Fibroblast of gingiva (primary cell): ENCODE data around the gene UXT.
"Not testable (repeated sequence)": the region's sequence is repeated elsewhere in the genome, so short reads cannot be mapped to it uniquely, and the experiment has no call there.

Experiments
- DNase-seq: peaks from one replicate; pipeline ENCODE4 v3.0.0-alpha.2; 2011; ENCODE audit warnings: low read depth

Gene UXT, protein sequence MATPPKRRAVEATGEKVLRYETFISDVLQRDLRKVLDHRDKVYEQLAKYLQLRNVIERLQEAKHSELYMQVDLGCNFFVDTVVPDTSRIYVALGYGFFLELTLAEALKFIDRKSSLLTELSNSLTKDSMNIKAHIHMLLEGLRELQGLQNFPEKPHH

GRCh38 chrX:47658684-47659420, at the start of gene UXT:
Gene UXT (minus strand): TSS chrX:47659180. CDS start chrX:47658927, 253 bp downstream.
- peak; percentile 98 for DNase-seq

- DNase-seq: peak; percentile 46
Observed at GRCh38 chrX:47707031-47707780, 48.2 kb upstream of the UXT start.

- peak; percentile 46 for DNase-seq
Observed at GRCh38 chrX:47706575-47706974, 47.6 kb upstream of the UXT start.

DNA sequence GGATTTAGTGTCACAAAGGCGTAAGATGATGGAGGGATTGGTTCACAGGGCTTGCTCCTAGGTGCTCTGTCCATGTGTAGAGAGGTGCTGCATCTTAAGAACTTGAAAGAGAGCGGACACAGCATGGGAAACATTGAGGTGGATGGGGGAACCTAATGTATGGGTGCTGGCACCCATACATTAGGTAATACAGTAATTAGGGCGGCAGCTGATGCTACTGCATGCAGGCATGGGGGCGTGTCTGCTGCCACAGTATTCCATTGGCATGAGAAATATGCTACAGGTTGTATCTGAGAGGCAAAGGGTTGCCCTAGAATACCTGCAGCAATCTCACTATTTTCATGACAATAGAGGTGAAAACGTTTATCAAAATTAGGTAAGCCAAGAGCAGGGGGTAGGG, 45.8 kb upstream of the UXT start:
- no peak for DNase-seq

GRCh38 chrX:47697181-47697580, 38.2 kb upstream of the UXT start:
- no peak for DNase-seq

GRCh38 chrX:47690175-47690574, 31.2 kb upstream of the UXT start:
- peak; percentile 24 for DNase-seq

DNA sequence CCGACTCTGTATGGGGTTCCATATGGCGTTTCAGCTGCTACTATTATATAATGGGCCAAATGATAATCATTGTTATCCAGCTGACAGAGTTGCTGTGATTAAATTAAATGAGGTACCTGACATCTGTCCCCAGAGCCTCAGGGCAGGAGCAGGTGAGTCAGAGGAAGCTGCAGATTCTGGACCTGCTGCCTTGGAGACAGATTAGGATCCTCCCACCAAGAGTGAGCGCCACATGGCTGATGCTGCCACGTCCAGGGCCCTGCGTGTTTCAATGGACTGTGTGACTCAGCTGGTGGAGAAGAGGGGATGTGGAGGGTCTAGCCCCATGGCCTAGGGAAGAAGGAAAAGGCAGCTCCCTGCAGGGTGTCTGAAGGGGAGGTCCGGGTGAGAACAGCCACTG, 28.3 kb upstream of the UXT start:
- DNase-seq: no peak

- peak; percentile 27 for DNase-seq
Observed at GRCh38 chrX:47683829-47684205, 24.8 kb upstream of the UXT start.

GRCh38 chrX:47683184-47683828, 24.3 kb upstream of the UXT start:
- no peak for DNase-seq

- DNase-seq: not testable (repeated sequence)
Observed at GRCh38 chrX:47675959-47676859, 17.2 kb upstream of the UXT start.

- DNase-seq: peak; percentile 50
Observed at GRCh38 chrX:47674776-47675175, 15.8 kb upstream of the UXT start.

- not testable (repeated sequence) for DNase-seq
Observed at GRCh38 chrX:47665797-47666196, 6.8 kb upstream of the UXT start.

- no peak for DNase-seq
Observed at GRCh38 chrX:47664737-47665136, 5.8 kb upstream of the UXT start.

GRCh38 chrX:47662144-47662657, 3.2 kb upstream of the UXT start:
- DNase-seq: peak; percentile 94

DNA sequence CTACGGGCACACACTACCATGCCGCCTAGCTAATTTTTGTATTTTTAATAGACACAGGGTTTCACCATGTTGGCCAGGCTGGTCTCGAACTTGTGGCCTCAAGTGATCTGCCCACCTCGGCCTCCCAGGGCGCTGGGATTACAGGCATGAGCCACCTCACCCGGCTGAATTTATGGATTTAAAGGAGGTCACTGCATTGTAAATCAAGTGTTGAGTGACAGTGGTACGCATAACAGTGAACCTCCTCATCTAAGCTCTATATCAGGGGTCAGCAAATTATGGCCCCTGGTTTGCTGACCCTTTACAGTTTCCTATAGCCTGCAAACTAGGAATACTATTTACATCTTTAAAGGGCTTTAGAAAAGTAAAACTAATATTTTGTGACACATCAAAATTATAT, 2.6 kb upstream of the UXT start:
- no peak for DNase-seq

GRCh38 chrX:47659421-47659726, 394 bp upstream of the UXT start:
- no peak for DNase-seq

- no peak for DNase-seq
Observed at GRCh38 chrX:47658301-47658683, 688 bp downstream of the UXT start.

DNA sequence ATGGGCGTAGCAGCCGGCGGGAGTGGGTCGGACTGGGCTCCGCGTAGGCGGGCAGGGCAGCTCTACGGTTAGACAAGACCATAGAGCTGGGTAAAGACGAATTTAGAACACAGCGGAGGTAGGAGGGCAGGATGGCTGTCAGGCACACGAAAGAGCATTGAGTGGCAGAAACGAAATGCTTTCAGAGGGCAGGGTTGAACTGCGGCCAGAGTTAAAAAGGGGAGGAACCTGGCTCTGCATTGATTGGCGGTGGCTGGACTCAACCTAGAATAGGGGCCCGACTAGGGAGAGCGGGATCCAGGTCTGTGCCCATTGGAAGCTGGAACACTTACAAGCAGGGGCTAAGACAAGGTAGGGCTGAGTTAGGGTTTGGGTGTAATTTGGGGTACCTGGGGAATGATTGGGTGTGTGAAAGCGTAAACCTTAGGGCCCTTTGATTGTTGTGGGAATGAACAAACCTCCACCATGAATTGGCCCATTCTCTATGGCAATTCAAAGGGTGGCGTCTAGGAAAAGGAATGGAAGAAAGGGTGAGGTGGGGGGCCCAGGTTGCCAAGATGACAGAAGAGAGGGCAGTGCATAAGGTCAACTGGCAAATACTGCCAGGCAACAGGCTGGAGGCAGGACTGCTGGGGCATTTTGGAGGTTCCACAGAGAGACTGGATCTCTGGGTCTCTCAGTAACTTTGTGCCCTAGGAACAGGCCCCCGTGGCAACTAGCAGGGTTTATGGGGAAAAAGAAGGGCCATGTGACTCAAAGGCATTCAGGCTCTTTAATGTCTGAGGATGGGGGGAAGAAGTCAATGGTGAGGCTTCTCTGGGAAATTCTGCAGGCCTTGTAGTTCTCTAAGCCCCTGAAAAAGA, 7.7 kb downstream of the UXT start:
- DNase-seq: no peak

- DNase-seq: peak; percentile 99
Observed at GRCh38 chrX:47650164-47651042, 8.6 kb downstream of the UXT start, which contains the start of gene ELK1. Gene ELK1 (minus strand): TSS chrX:47650563. CDS start chrX:47641441, 9,122 bp downstream.

DNA sequence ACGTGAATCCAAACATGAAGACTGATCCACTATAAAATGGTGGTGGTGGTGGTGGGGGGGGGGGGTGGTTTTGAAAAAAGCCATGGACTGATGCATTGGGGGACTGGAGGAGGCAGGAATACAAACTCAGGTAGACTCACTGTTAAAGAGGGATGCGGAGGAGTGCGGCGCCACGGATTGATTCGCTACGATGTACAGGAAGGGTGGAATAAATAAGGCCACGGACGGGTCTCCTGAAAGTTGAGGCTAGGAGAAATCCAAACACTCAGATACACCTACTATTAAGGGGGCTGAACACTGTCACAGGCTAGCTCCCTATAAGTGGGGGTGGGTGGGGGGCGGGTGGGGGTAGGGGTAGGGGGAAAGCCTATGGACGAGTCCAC, 9.2 kb downstream of the UXT start:
- DNase-seq: no peak
